NAMALWA (cell line): Measurements from ENCODE around the gene CMSS1.

Experiments used
- DNase-seq: peaks from one replicate; pipeline ENCODE4 v3.0.0-alpha.2; 2015; ENCODE audit warnings: low spot score

The CMSS1 gene

GRCh38 chr3:99903869-99904268 lies 86.2 kb downstream of the CMSS1 start:
- DNase-seq, result no peak

GRCh38 chr3:99907959-99908544 lies 90.4 kb downstream of the CMSS1 start:
- no peak for DNase-seq

GRCh38 chr3:99909714-99910495 lies 92.2 kb downstream of the CMSS1 start:
- no peak for DNase-seq

- no peak for DNase-seq
Observed at GRCh38 chr3:99910752-99911290, 93.2 kb downstream of the CMSS1 start.

GRCh38 chr3:99911433-99911832 lies 93.8 kb downstream of the CMSS1 start:
- no peak for DNase-seq

GRCh38 chr3:99915906-99916432 lies 98.3 kb downstream of the CMSS1 start:
- no peak for DNase-seq

- DNase-seq, result no peak
Observed at GRCh38 chr3:99918715-99919114, 101.1 kb downstream of the CMSS1 start.

GRCh38 chr3:99919694-99920093 lies 102.0 kb downstream of the CMSS1 start:
- no peak for DNase-seq

- no peak for DNase-seq
Observed at GRCh38 chr3:99920481-99921376, 103.1 kb downstream of the CMSS1 start.

GRCh38 chr3:99921377-99921695 lies 103.7 kb downstream of the CMSS1 start:
- DNase-seq, result no peak

GRCh38 chr3:99921986-99922385 lies 104.3 kb downstream of the CMSS1 start:
- no peak for DNase-seq

GRCh38 chr3:99923873-99924272 lies 106.2 kb downstream of the CMSS1 start:
- no peak for DNase-seq

- no peak for DNase-seq
Observed at GRCh38 chr3:99925584-99926230, 108.0 kb downstream of the CMSS1 start.

GRCh38 chr3:99927671-99928457 lies 110.2 kb downstream of the CMSS1 start:
- no peak for DNase-seq

GRCh38 chr3:99928771-99929744 lies 111.4 kb downstream of the CMSS1 start:
- no peak for DNase-seq

- no peak for DNase-seq
Observed at GRCh38 chr3:99929745-99930139, 112.1 kb downstream of the CMSS1 start.

GRCh38 chr3:99931059-99931458 lies 113.4 kb downstream of the CMSS1 start:
- no peak for DNase-seq

- DNase-seq, result no peak
Observed at GRCh38 chr3:99933971-99934750, 116.5 kb downstream of the CMSS1 start.
